Spleen (tissue), 11 donors: Measurements from ENCODE around the gene ADD3. TPM values are rescaled to one million over a fixed set of nuclear protein-coding genes. Genes with fewer than 3 reads are reported as not detected.
A peak's percentile ranks its signal among the peaks of the same experiment; 100 is the strongest.

Source experiments
- DNase-seq: peaks from one replicate; pipeline ENCODE4 v3.0.0-alpha.2; 2020
- H3K27ac ChIP-seq, 8 donors: fragments of 200-600 bp; sonication (generic) in 7 of 8; 1 replicate in 4 of 8; 2 replicates in 4 of 8; pipeline versions ENCODE4 v1.5.0 to v1.8.0; 2016 to 2021; ENCODE audit warnings: inconsistent platforms in 4 of 8, mild to moderate bottlenecking in 4 of 8, moderate library complexity in 1 of 8
- H3K27me3 ChIP-seq, 7 donors: fragments of 200-600 bp; sonication (generic) in 6 of 7; replicated peaks in 1 of 7; 1 replicate in 4 of 7; 2 replicates in 3 of 7; pipeline versions ENCODE4 v1.5.0 to v1.8.0; 2016 to 2021; ENCODE audit warnings: inconsistent platforms in 3 of 7, mild to moderate bottlenecking in 1 of 7
- H3K36me3 ChIP-seq, 6 donors: fragments of 200-600 bp; sonication (generic) in 5 of 6; 1 replicate in 4 of 6; 2 replicates in 2 of 6; pipeline versions ENCODE4 v1.5.0 to v1.8.0; 2016 to 2021; ENCODE audit warnings: inconsistent platforms in 2 of 6
- H3K4me1 ChIP-seq, 6 donors: fragments of 200-600 bp; sonication (generic) in 5 of 6; 1 replicate in 3 of 6; 2 replicates in 3 of 6; pipeline versions ENCODE4 v1.5.0 to v1.8.0; 2016 to 2021; ENCODE audit warnings: inconsistent platforms in 3 of 6
- H3K4me3 ChIP-seq, 8 donors: fragments of 200-600 bp; sonication (generic) in 7 of 8; 1 replicate in 4 of 8; 2 replicates in 4 of 8; pipeline versions ENCODE4 v1.5.0 to v1.8.0; 2016 to 2021; ENCODE audit warnings: inconsistent platforms in 4 of 8, mild to moderate bottlenecking in 4 of 8, moderate library complexity in 2 of 8
- H3K9me3 ChIP-seq, 8 donors: fragments of 200-600 bp; sonication (generic) in 7 of 8; 1 replicate in 4 of 8; 2 replicates in 4 of 8; pipeline versions ENCODE4 v1.5.0 to v1.8.0; 2016 to 2021; ENCODE audit warnings: inconsistent platforms in 4 of 8
- CTCF ChIP-seq, 11 experiments: fragments of 200-600 bp in 7 of 11; fragments of 450-650 bp in 4 of 11; sonication (generic) in 4 of 11; IDR thresholded peaks in 8 of 11; conservative IDR thresholded peaks in 3 of 11; 1 replicate in 7 of 11; 2 replicates in 4 of 11; pipeline versions ENCODE4 v1.4.0 to v1.8.0; 2016 to 2021; ENCODE audit warnings: antibody characterized with exemption in 11 of 11, inconsistent platforms in 4 of 11, mild to moderate bottlenecking in 1 of 11
- POLR2A ChIP-seq, 3 donors: fragments of 450-650 bp; IDR thresholded peaks; one replicate each; pipeline ENCODE4 v1.5.1; 2017; ENCODE audit warnings: antibody characterized with exemption in 3 of 3, mild to moderate bottlenecking in 1 of 3
- POLR2AphosphoS5 ChIP-seq, 3 donors: sonication (generic); formaldehyde crosslinking; IDR thresholded peaks; one replicate each; pipeline ENCODE4 v1.5.1; 2017; ENCODE audit warnings: antibody characterized with exemption in 3 of 3
- WGBS, 5 donors: extraction: QIAGEN DNeasy Blood & Tissue Kit in 3 of 5; methylation state at CpG; one replicate each; pipeline versions ENCODE4 v1.1.5 to v1.1.7; 2013 to 2018; 5-methylcytosine and 5-hydroxymethylcytosine counted together
- intact Hi-C: fragments of 100-400 bp; cut with DNase I; formaldehyde crosslinking; loops from one replicate; pipeline ENCODE4 v1.15.0; 2023; ENCODE audit warnings: low total_unique reads
- polyA plus RNA-seq, 3 donors: library from polyadenylated mRNA; stranded (reverse); fragments of 200-250 nt; gene quantifications; one replicate each; pipeline ENCODE4 v1.2.1, GENCODE V29; 2013
- total RNA-seq, 7 donors: library from RNA; depleted of rRNA in 3 of 7; stranded (reverse); fragments of >200 nt in 3 of 7; fragmentation: NEBNext Ultra II Directional in 4 of 7; extraction: Animal tissue kit (Norgen Biotek cat#: 25700) in 4 of 7; gene quantifications; one replicate each; pipeline versions ENCODE4 v1.1.0 to v1.2.1, GENCODE V29; 2016 to 2021
- donor health status: healthy with polysubstance abuse.
- donor health status: DM: no; HTN: no; CAD: no; lungs with moderate emphysema.
- donor health status: DM: no; HTN: no; CAD: no.
- donor health status: Bipolar disorder and iron deficiency.
- donor health status: healthy.
- donor health status: DM: no; HTN: no; CAD: no.
- donor health status: DM: yes; HTN: yes; CAD: no.

Gene ADD3
- total and polyA plus RNA-seq, 10 donors = 35.0 to 155 (median 94.9) TPM

GRCh38 chr10:110052916-110053315 lies 45.1 kb downstream of the ADD3 start:
- H3K4me3 ChIP-seq = no peak overlapping the region
- H3K9me3 ChIP-seq = peaks cover 0 to 15% (median 11%) of the 10 kb centered on the region in 8 donors
- TF ChIP-seq POLR2A (IDR thresholded peaks at IDR 0.05) (no peak), CTCF (IDR thresholded peaks at IDR 0.05 in 8 of 11, conservative IDR thresholded peaks at IDR 0.05 in 3 of 11) (no peak), POLR2AphosphoS5 (IDR thresholded peaks at IDR 0.05) (no peak)
- H3K27me3 ChIP-seq = no peaks in the 10 kb centered on the region
- intact Hi-C loops = no loop called here
- no peak for DNase-seq
- H3K36me3 ChIP-seq = peaks cover 0 to 15% (median 0%) of the 10 kb centered on the region in 6 donors
- H3K27ac ChIP-seq = no peak overlapping the region
- peaks cover 4 to 59% (median 28%) of the 10 kb centered on the region in 6 donors for H3K4me1 ChIP-seq

DNA sequence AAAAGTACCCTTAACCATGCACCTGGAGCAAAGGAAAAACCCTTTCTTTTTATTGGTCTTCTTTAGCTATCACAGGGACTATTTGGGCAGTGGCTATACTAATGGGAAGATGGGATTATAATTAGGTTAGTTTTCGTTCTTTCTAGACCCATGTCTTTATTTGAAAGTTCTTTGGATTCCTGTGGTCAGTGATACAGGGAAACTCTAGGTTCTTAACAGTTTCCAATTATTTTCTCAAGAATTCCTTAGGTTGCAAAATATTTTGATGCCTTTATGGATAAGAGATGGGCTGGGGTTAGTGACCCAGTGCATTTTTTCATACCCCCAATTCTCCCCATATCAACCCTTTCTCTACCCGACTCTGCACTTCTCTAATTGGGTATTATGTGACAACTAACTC lies 49.0 kb downstream of the ADD3 start:
- no peaks in the 10 kb centered on the region for H3K27me3 ChIP-seq
- H3K27ac ChIP-seq = peak overlapping the region in 1 of 8 donors; percentile 68
- no peaks in the 10 kb centered on the region for H3K36me3 ChIP-seq
- WGBS, 5 donors = 79 to 92% (median 86%) methylated on average over 2 of the region's 2 CpGs
- DNase-seq = no peak
- H3K4me1 ChIP-seq = peaks cover 31 to 84% (median 55%) of the 10 kb centered on the region in 6 donors
- no peaks in the 10 kb centered on the region for H3K9me3 ChIP-seq
- TF ChIP-seq POLR2AphosphoS5 (IDR thresholded peaks at IDR 0.05) = no peak
- no peak for TF ChIP-seq CTCF (IDR thresholded peaks at IDR 0.05 in 8 of 11, conservative IDR thresholded peaks at IDR 0.05 in 3 of 11)
- no peak for TF ChIP-seq POLR2A (IDR thresholded peaks at IDR 0.05)
- intact Hi-C loops = no loop called here
- no peak overlapping the region for H3K4me3 ChIP-seq

- intact Hi-C loops = no loop called here
- DNase-seq = no peak
- H3K9me3 ChIP-seq = no peaks in the 10 kb centered on the region
- TF ChIP-seq POLR2A (IDR thresholded peaks at IDR 0.05) (no peak), CTCF (IDR thresholded peaks at IDR 0.05 in 8 of 11, conservative IDR thresholded peaks at IDR 0.05 in 3 of 11) (no peak), POLR2AphosphoS5 (IDR thresholded peaks at IDR 0.05) (no peak)
- 80 to 95% (median 91%) methylated on average over 1 of the region's 1 CpG for WGBS, 5 donors
- peak overlapping the region in 4 of 8 donors; percentile 51 to 74 (median 68) for H3K27ac ChIP-seq
- peaks cover 31 to 79% (median 52%) of the 10 kb centered on the region in 6 donors for H3K4me1 ChIP-seq
- no peak overlapping the region for H3K4me3 ChIP-seq
- no peaks in the 10 kb centered on the region for H3K27me3 ChIP-seq
- no peaks in the 10 kb centered on the region for H3K36me3 ChIP-seq
These were observed 49.7 kb downstream of the ADD3 start for GRCh38 chr10:110057456-110057855.

GRCh38 chr10:110058212-110058611 lies 50.4 kb downstream of the ADD3 start:
- no peak for DNase-seq
- Histone ChIP-seq H3K4me3 (peak overlapping the region in 2 of 8 donors; percentile 18 to 34), H3K9me3 (no peaks in the 10 kb centered on the region), H3K4me1 (peaks cover 31 to 79% (median 54%) of the 10 kb centered on the region in 6 donors), H3K27me3 (no peaks in the 10 kb centered on the region), H3K27ac (peak overlapping the region in 7 of 8 donors; percentile 23 to 74 (median 51)), H3K36me3 (no peaks in the 10 kb centered on the region)
- no peak for TF ChIP-seq CTCF (IDR thresholded peaks at IDR 0.05 in 8 of 11, conservative IDR thresholded peaks at IDR 0.05 in 3 of 11)
- no peak for TF ChIP-seq POLR2A (IDR thresholded peaks at IDR 0.05)
- no peak for TF ChIP-seq POLR2AphosphoS5 (IDR thresholded peaks at IDR 0.05)
- WGBS, 5 donors = 6 to 14% (median 9%) methylated on average over 5 of the region's 5 CpGs
- intact Hi-C loops = no loop called here
